Heart left ventricle (tissue), 13 donors: ENCODE measurements around the gene STARD9.

ENCODE experiments used
- CTCF ChIP-seq, 12 donors: fragments of 200-600 bp; sonication (generic) in 4 of 12; IDR thresholded peaks; one replicate each; pipeline versions ENCODE4 v1.5.0 to v1.8.0; 2018 to 2022; ENCODE audit warnings: antibody characterized with exemption in 12 of 12, mild to moderate bottlenecking in 5 of 12
- POLR2A ChIP-seq, 2 donors: fragments of 450-650 bp; IDR thresholded peaks; one replicate each; pipeline ENCODE4 v1.6.1; 2017; ENCODE audit warnings: antibody characterized with exemption in 2 of 2, mild to moderate bottlenecking in 2 of 2, moderate library complexity in 2 of 2
- donor health status: ischemic (EF 13 %, LVEDD 7.1; RV severe dilation, severe dysfunction).
- donor health status: DM: no; HTN: yes; CAD: no.
- donor health status: DM: no; HTN: no; CAD: no.
- donor health status: ischemic (EF 25% LVEDD 6.9; RV normal size, moderate dysfunction).
- donor health status: ischemic (EF 25% LVEDD 5.7; RV mildly dilated, moderate dysfunction).
- donor health status: ischemic (EF 35%, LVEDD 5.7; RV mildly dilated, moderate dysfunction).
- donor health status: nonischemic (EF 11% LVEDD 7.7; RV severe dilation, severe dysfunction).
- donor health status: DM: yes; HTN: yes; CAD: no.
- donor health status: PGD.
- donor health status: ischemic (EF 29% LVEDD 5.4; RV normal size, mild dysfunction).
- donor health status: nonischemic (EF 23%, LVEDD 6.1; RV moderate dilation, normal function).

- TF ChIP-seq CTCF (IDR thresholded peaks at IDR 0.05) = no peak
- TF ChIP-seq POLR2A (IDR thresholded peaks at IDR 0.05) = no peak
These were observed 185.4 kb downstream of the STARD9 start for GRCh38 chr15:42760759-42761158.
